HG02970 (cell line): ENCODE data around the gene PPIL6.
A peak's percentile ranks its signal among the peaks of the same experiment; 100 is the strongest.
"Not testable (repeated sequence)": the region's sequence is repeated elsewhere in the genome, so short reads cannot be mapped to it uniquely, and the experiment has no call there.

Source experiments
- ATAC-seq: cut with Tn5 transposase; IDR thresholded peaks from one replicate; pipeline ENCODE4 v1.9.1; 2021; ENCODE audit warnings: mild to moderate bottlenecking, moderate library complexity, moderate number of reproducible peaks; ENCODE audit not compliant: unreplicated experiment, low FRiP score

The PPIL6 gene

DNA sequence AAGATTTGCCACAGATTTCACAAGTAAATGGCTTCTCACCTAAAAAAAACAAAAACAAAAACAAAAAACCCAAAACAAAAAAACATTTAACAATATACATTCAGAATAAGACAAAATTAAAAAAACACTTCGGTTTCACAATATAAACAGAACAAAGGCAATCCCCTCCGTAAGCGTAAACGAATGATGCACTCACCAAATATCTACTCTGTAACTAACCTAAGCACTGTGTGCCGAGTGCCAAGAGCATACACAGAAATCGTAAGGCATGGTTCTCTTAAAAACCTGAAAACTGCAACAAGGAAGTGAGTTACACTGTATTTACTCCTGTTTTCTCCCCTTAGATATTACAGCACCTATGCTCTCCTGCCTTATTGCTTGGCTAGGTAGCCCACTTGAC is 27.3 kb upstream of the PPIL6 start:
- no peak for ATAC-seq

DNA sequence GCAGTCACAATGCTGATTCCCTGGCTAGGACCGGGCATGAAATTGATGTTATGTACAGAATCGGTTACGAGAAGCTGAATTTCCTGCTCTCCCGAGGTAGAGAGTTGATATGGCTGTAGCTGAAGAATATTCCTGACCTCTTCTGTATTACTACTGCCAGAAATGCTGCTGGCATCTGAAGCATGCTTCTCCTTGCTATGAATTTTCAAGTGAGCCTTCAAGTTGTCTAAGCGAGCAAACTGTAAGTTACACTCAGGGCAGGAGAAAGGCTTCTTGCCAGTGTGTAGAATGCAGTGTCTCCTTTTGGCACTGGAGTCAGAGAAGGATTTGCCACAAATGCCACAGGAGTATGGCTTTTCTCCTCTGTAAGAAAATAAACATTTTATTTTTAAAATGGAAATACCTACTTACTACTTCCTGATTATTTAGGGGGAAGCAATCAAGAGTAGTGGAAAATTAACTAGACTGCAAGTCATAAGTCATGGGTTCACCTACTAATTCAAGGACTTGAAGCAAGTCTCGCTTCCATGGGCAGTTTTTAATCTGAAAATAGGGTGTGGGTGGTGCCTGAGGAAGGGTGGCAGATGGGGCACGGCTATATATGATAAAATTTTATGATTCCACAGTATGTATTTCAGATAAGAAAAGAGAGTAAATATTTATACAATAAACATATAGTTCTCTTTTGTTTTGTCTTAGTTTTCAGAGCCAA is 25.9 kb upstream of the PPIL6 start:
- no peak for ATAC-seq

DNA sequence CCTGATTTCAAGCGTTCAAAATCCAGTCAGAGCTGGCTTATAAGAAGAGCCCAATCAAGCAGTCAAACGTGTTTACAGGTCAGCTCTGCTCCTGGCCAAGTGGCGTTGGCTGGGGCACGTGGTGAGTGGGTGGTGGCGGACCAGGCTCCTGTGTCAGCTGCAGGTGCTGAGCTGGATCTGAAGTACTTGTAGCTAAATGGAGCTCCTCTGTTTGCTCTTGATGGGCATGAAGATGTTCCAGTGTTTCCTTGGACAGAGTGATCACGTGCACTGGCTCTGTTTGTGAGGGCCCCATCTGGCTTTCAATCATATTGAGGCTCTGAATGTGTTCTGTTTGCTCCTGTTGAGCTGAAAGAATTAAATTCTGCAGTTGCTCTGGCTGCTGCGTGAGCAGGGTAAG is 25.3 kb upstream of the PPIL6 start:
- ATAC-seq = no peak

DNA sequence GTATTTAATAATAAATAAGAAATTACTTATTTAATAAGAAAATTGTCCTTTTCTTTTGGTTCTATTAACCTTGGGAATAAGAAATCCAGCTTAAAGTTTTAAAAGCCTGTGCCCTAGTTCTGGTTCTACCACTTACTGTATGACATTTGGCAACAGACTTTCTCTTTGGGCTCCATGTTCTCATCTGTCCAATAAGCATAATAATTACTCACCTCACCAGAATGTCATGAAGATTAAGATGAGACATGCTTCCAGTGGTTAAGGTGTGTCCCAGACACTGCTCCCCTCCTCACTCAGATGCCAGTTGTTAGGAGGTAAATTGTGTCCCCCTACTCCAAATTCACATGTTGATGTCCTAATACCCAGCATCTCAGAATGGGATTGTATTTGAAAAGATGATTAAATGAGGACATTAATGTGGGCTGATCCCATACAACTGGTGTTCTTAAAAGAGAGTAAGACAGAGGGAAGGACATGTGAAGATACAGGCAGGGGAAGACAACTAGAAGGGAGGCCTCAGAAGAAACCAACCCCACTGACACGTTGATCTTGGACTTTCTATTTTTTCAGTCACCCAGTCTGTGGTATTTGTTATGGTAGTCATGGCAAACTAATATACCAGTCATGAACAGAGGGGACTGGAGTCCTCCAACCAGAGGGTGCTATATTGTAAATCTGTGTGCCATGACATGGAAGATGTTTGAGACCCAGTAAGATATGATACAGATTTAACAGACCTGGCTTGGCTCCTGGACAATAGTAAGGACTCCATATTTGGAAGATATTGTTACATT is 21.5 kb upstream of the PPIL6 start:
- ATAC-seq = no peak

DNA sequence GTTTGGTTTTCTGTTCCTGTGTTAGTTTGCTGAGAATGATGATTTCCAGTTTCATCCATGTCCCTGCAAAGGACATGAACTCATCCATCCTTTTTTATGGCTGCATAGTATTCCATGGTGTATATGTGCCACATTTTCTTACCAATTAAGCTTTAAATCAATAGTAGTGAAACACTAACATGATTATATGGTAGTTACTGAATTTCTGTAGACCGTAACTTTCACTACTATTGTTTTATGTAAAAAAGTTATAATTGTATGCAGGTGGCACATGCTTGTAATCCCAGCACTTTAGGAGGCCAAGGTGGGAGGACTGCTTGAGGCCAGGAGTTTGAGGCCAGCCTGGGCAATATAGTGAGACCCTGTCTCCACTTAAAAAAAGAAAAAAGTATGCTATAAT is 20.8 kb upstream of the PPIL6 start:
- ATAC-seq = not testable (repeated sequence)

DNA sequence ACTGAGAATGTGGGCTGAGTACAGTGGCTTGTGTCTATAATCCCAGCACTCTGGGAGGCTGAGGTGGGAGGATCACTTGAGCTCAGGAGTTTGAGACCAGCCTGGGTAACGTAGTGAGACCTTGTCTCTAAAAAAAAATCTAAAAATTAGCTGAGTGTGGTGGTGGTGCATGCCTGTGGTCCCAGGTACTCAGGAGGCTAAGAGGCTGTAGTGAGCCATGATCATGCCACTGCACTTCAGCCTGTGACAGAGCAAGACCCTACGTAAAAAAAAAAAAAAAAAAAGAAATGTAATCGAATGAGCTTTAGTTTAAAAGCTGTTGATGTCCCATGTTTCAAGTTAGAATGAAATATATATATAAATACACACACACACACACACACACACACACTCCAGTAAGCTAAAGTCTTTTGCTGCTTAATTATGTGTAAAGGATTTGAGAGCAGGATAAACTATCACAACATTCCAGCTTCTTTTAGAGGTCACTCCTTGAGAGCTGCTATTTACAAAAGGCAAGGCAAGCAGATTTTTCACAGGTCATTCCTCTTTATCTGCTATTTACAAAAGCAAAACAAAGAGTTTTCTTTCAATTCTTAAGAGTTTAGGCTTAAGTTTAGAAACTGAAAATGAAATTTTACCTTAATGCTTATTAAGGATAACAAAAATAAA is 19.9 kb upstream of the PPIL6 start:
- ATAC-seq = no peak

DNA sequence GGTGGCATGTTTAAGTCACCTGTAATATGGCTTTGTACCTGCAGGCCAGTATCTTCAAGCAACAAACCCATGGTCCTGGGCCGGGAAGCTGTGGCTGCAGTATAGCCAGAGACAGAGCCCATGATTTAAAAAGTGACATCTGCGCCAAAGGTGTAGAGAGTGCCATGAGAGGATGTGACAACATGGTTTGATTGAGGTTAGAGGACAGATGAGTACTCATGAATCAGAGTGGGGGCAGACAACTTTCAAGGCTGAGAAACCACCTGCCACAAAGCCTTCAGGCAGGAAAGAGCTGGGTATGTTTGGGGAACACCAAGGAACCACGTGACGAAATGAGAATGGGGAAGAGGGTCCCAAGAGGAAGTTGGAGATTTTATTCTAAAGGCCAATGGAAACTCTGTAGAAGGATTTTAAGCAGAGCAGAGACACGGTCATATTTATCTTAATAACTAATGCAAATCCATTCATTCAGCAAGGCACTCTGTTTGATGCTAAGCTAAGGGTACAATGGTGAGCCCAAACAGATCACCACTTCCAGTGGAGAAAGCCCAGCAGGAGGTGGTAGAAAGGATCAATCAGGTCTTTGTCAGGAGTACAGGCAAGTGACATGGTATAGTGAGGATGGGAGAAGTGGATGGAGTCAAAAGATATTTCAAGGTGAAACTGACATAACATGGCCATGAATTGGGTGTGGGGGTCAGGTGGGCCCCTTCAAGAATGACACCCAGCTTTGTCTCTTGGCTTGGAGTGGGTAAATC is 18.5 kb upstream of the PPIL6 start:
- ATAC-seq = no peak

DNA sequence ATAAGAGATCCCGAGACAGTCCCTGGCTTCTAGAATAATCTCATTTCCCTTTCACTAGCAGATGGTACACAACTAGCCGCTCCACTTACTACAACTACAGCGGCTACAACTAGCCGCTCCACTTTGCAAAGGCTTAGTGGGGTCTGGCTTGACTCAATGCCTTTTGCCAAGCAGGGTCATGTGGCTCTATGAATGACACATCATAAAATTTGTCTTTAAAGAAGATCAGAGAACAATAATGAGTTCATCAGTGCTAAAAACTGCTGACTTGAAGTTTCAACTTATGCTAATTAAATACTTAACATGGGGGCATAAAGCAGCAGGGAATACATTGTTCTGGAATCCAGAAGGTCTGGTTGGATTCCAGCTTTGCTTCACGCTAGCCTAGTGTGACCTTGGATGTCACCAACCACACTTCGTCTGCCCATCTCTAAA is 17.2 kb upstream of the PPIL6 start:
- no peak for ATAC-seq

DNA sequence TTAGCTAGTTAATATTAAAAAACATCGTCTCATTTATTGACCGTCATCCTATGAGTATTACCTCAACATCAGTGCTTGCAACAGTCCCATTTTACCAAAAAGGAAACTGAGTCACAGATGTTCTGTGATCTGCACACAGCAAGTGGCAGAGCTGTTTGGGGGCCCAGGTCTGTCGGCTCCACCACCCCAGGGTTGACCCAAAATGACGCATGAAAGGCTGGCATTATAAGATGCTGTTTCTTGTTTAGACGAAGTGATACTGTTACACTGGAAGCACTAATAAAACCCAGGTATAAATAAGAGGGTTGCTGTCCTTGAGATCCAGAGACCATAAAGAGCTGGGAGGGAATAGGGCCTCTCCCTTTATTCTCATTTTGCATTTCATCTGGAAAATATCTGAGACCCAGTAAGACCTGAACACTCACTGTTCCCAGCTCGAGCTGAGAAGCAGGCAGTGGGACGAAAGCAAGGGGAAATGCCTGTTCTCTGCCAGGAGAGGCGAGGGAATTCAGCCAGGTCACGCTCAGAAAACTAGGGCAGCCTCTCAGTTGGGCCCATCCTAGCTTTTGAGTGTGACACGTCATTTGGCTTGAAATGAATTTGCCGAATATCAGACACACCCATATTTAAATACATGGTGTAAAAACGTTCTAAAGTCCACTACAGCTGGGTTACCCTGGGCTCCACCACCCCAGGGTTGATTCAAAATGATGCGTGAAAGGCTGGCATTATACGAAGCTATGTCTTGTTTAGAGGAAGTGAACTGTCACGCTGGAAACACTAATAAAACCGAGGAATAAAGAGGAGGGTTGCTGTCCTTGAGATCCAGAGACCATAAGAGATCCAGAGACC is 16.5 kb upstream of the PPIL6 start:
- ATAC-seq = no peak

DNA sequence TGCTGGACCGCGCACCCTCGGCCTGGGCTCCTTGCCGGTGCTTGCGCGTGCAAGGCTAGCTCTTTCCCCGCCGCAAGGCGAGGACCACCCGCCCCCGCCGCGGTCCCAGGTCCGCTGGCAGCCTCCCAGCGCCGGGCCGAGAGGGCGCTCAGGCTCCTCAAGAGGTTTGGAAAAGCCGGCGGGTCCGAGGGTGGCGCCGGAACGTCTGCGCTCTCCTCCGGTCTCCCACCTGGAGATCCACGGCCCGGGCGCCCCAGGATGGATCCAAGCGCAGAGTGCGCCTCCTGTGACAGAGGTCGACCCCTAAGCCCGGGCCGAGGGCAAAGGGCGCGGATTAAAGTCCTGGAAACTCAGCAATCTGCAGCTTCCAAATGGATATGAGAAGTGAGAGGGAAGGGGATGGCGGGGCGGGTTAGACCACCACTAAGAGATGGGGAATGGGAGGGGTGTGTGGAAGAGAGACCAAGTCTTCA is 15.7 kb upstream of the PPIL6 start:
- ATAC-seq = no peak

DNA sequence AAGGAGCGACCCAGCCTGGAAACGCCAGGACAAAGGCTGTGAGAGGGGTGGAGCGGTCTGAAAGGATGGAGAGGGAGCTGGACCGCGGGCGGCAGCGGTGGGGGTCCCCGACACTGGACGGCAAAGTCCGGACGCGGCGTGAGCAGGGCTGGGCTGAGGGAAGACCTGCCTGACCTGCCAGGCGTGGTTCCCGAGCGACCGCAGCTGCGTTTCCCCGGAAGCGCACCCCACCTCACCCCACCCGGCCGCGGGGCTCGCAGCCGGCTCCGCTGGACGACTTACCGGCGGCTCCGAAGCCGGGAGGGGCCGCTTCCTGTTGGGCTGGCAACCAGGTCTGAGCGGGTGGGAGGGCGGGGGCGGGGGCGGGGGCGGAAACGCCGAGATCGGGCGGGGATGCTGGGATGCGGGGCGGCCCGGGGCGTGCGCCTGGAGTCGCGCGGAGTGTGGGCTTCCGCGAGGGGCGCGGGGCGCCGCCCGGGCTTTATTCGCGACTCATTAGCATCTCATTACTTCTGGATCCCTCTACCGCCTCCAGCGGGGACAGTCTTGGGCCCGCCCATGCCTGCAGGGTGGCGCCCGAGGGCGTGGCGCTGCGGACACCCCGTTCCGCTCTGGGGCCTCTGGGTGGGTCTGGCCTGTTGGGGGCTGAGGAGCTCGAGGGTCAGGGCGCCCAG is 15.1 kb upstream of the PPIL6 start, which contains the start of gene MICAL1:
Gene MICAL1, minus strand, starts transcription at position 336 of the 674 bp plus-strand sequence. CDS start 1,576 bp downstream, outside the sequence.
- ATAC-seq = peak; percentile 65

DNA sequence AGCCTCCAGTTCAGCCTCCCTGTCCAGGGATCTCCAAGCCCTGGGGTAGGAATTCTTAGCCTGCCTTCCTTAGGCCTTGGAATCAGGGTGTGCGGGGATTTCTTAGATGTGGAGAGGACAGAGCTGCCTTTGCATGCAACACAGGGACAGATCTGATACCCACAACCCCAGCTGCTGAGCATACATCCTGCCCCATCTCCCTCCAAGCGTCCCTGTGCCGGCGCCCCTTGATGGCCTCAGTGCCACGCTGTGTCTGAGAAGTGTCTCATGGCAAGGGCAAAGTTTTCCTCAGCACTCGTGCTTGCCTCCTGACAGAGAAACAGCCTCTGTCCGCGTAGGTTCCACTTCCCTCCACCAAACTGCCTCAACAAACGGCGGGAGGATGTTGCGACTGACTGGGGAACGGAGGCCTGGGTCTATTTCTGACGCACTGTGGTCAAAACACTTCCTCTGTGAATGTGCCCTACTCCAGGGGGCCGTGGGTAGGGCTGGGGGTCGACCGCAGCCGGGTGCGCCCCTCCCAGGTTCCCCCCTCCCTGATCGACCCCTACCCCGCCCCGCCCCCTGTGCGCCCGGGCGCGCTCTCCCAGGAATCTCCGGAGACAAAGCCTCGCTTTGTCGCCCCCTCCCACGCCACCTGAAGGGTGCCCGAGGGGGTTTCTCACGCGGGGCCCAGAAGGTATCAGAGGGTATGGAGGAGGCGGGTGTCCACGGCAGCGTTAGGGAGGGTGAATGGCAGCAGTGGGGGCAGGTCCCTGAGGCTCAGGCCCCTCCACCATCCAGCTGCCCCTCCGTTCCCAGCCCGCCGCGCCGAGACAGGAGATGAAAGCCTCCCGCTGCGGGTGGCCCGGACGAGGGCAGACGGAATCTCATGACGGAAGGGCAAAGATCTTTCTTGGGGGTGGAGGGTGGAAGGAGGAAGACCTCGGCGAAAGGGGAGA is 14.3 kb upstream of the PPIL6 start:
- ATAC-seq = peak; percentile 25

DNA sequence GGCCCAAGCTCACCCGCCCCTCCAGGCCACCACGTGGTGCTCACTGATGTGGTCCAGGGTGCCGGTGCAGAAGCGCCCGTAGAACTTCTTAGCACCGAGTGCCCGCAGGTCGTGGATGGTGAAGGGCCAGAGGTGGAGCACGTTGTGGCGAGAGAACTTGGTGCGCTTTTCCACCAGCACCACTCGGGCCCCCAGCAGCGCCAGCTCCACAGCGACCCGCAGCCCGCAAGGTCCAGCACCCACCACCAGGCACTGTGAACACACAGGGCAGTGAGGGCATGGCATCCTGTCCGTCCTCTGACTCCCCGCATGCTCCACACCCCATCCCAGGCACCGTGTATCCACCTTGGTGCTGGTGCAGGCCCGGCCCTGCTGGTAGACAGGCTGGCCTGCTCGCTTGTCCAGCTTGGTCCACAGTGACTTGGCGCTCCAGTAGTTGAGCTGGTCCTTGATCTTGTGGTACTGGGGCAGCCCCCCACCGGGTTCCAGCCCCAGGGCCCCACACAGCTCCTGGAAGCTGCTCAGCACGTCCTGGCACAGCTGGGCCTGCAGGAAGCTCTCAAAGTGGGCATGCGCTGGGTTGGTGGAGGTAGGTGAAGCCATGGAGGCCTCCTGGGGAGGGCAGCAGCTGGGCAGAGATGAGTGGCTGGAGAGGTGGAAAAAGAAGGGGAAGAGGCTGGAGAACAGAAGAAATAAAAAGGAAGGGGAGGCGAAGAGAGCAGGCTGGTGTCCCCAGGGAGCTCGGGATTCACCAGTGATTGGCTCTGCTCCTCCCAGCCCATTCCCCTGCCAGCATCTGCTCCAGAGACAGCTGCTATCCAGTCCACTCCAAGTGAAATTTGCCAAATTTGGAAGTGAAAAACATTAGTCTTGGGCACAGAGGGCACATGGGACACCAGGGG is 13.4 kb upstream of the PPIL6 start:
- no peak for ATAC-seq

DNA sequence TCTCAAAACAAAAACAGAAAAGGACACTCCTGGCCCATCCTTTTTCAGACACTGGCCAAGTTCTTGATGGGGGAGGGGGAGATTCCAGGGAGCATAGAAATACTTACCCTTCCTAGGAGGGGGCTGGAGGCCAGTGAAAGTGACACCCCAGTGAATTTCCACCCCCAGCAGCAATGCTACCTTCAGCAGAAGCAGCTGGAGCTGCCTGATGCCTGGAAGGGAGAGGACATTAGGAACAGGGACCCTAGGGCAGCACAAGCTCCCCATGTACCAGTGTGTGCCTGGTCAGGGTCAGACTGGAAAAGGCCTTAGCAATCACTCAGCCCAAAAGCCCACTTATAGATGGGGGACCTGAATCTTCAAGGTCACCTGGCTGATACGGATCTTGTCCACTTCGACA is 12.7 kb upstream of the PPIL6 start:
- no peak for ATAC-seq

DNA sequence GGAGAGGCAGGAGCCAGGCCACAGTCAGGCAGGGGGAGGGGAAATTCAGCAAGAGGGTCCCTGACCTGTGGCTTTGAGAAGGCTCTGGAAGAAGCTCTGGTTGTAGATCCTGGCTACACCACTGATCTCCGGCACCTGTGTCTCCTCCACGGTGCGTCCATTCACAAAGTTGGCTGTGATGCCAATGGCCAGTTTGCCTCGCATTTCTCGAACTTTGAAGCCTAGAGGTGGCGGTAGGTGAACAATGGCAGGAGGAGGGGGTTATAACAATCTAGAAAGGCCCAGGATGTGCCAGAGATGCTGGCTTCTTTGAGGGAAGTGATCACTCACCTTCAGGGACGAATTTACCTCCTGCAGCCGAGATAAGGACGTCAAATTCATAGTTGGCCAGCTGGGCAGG is 11.8 kb upstream of the PPIL6 start:
- ATAC-seq = no peak

DNA sequence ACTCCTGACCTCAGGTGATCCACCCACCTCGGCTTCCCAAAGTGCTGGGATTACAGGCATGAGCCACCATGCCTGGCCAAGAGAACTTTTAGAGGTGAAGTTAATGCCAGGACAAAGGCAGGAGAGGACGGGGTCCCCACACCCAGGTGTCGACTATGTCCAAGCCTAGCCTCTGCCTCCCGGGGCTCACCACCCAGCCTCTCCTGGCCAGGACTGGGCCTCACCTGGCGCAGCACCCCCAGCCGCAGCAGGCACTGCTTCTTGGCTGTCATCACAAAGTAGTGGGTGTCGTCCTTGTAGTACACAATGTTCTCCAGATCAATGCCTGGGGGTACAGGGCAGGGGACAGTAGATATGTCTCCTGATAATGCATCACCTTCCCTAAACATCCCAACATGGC is 10.9 kb upstream of the PPIL6 start:
- no peak for ATAC-seq

DNA sequence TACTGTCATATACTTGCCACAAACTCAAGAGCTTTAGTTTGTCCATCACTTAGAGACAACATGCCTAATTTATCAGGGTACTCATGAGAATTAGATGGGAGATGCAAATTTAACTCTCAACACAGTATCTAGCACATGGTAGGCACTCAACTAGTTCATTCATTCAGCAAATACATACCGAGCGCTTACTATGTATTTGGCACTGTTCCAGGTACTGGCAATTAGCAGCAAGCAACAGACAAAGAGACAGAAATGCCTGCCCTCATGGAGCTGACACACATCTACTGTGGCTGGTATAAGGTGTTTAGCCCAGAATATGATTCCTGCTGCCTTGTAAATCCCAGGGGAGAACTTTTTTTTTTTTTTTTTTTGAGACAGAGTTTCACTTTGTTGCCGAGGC is 10.4 kb upstream of the PPIL6 start:
- ATAC-seq = no peak
